HepG2 (cell line): ENCODE data around the gene TMEM9B.

Experiments
- AKAP8 ChIP-seq: sonication (generic); formaldehyde crosslinking; IDR thresholded peaks from 2 replicates; pipeline ENCODE4 v1.5.1; 2020; ENCODE audit warnings: mild to moderate bottlenecking, missing genetic modification reagents
- ATF4 ChIP-seq, 2 experiments: fragments of 450-650 bp in 1 of 2; sonication (generic) in 1 of 2; formaldehyde crosslinking; IDR thresholded peaks; 2 replicates each; pipeline versions ENCODE4 v1.5.0 to v1.8.0; 2020 to 2022; ENCODE audit warnings: mild to moderate bottlenecking in 1 of 2, missing genetic modification reagents in 1 of 2
- CTCF ChIP-seq: sonication (generic); formaldehyde crosslinking; IDR thresholded peaks from 2 replicates; pipeline ENCODE4 v1.5.0; 2020; ENCODE audit warnings: mild to moderate bottlenecking, missing genetic modification reagents, moderate library complexity
- JUN ChIP-seq: sonication (generic); formaldehyde crosslinking; IDR thresholded peaks from 2 replicates; pipeline ENCODE4 v1.4.0; 2020; ENCODE audit warnings: mild to moderate bottlenecking, missing genetic modification reagents
- RAD21 ChIP-seq: fragments of 450-650 bp; formaldehyde crosslinking; IDR thresholded peaks from 2 replicates; pipeline ENCODE4 v1.5.0; 2020; ENCODE audit warnings: mild to moderate bottlenecking
- REST ChIP-seq, 2 experiments: IDR thresholded peaks; 2 replicates each; pipeline ENCODE4 v1.6.1; 2011 to 2012; ENCODE audit warnings: low read length in 2 of 2, borderline replicate concordance in 1 of 2, low read depth in 1 of 2, mild to moderate bottlenecking in 1 of 2, moderate library complexity in 1 of 2
- XRCC5 ChIP-seq: fragments of 200-400 bp; formaldehyde crosslinking; optimal IDR thresholded peaks from 2 replicates; pipeline ENCODE3; 2017; ENCODE audit warnings: mild to moderate bottlenecking, low read length
- ZNF530 ChIP-seq: sonication (generic); formaldehyde crosslinking; IDR thresholded peaks from 2 replicates; pipeline ENCODE4 v1.5.0; 2020; ENCODE audit warnings: low read depth, mild to moderate bottlenecking, missing genetic modification reagents
- ZNF776 ChIP-seq: sonication (generic); formaldehyde crosslinking; IDR thresholded peaks from 2 replicates; pipeline ENCODE4 v1.4.0; 2020; ENCODE audit warnings: mild to moderate bottlenecking, missing genetic modification reagents

GRCh38 chr11:8934742-8935488, 29.3 kb downstream of the TMEM9B start:
- TF ChIP-seq AKAP8 (CRISPR knock-in tag) = no peak
- no peak for TF ChIP-seq JUN
- TF ChIP-seq CTCF = no peak
- no peak for TF ChIP-seq ATF4 (CRISPR knock-in tag; IDR thresholded peaks at IDR 0.05)
- TF ChIP-seq ZNF776 (CRISPR knock-in tag) = no peak
- no peak for TF ChIP-seq RAD21 (CRISPR knock-in tag)
- TF ChIP-seq ZNF530 = no peak
- TF ChIP-seq XRCC5 = no peak
- TF ChIP-seq REST (IDR thresholded peaks at IDR 0.05; ENCODE audit: borderline replicate concordance in 1 of 2, low read depth in 1 of 2, low read length in 2 of 2) = no peak
